GM12878 (cell line): ENCODE measurements around the gene USH1C. TPM values are rescaled to one million over a fixed set of nuclear protein-coding genes. Genes with fewer than 3 reads are reported as not detected.

ENCODE experiments used
- ATAC-seq: fragments of 200-7000 bp; cut with Tn5 transposase; 3 replicates; pipeline ENCODE4 v1.9.1; 2020; ENCODE audit warnings: mild to moderate bottlenecking, moderate library complexity
- BruUV-seq: library from RNA; stranded (reverse); fragments of 400-500 nt; replicated peaks from 2 replicates; lab custom pipeline; 2021; lab: Mats Ljungman, UMichigan
- CTCF ChIA-PET: fragments of 300-600 bp; sonication (Branson Sonifier 250); formaldehyde crosslinking; extraction: SDS; loops from one replicate; lab custom pipeline; 2021; ENCODE audit warnings: inconsistent platforms; lab: Yijun Ruan, JAX
- POLR2A ChIA-PET: fragments of 350-600 bp; formaldehyde crosslinking; extraction: SDS; loops from one replicate; lab custom pipeline; 2021; ENCODE audit warnings: inconsistent platforms; lab: Charles Lee
- RAD21 ChIA-PET: fragments of 300-600 bp; sonication (Branson Sonifier 250); formaldehyde crosslinking; loops from one replicate; lab custom pipeline; 2023; ENCODE audit warnings: antibody characterized with exemption; ENCODE audit not compliant: unreplicated experiment; lab: Charles Lee
- SMC1A ChIA-PET: fragments of 300-600 bp; sonication (Branson Sonifier 250); formaldehyde crosslinking; loops from one replicate; lab custom pipeline; 2023; ENCODE audit not compliant: unreplicated experiment, uncharacterized antibody; lab: Charles Lee
- DNase-seq: peaks from one replicate; pipeline ENCODE4 v3.0.0-alpha.2; 2011; ENCODE audit warnings: low read depth, low spot score
- FAIRE-seq: peaks from 3 replicates; lab custom pipeline; 2011; peaks lifted over from hg19 to GRCh38; lab: Jason Lieb, UNC
- H2AFZ ChIP-seq: 2 replicates; pipeline ENCODE4 v1.6.0; 2011; ENCODE audit warnings: low read depth, low read length, control low read depth; ENCODE audit not compliant: control insufficient read depth
- H3K27ac ChIP-seq: 2 replicates; pipeline ENCODE4 v1.5.1; 2011; ENCODE audit warnings: control low read depth; ENCODE audit not compliant: control insufficient read depth, insufficient read depth
- H3K27me3 ChIP-seq, 2 experiments: replicated peaks in 1 of 2; 2 replicates each; pipeline versions ENCODE4 v1.6.0 to v1.6.1; 2011; ENCODE audit warnings: low read length in 1 of 2; ENCODE audit not compliant: control insufficient read depth in 2 of 2, insufficient read depth in 2 of 2
- H3K36me3 ChIP-seq, 2 experiments: 2 replicates each; pipeline ENCODE4 v1.5.1; 2011; ENCODE audit warnings: low read length in 1 of 2; ENCODE audit not compliant: control insufficient read depth in 2 of 2, insufficient read depth in 2 of 2
- H3K4me1 ChIP-seq: 2 replicates; pipeline ENCODE4 v1.6.1; 2011; ENCODE audit warnings: mild to moderate bottlenecking, low read length, moderate library complexity, mixed read lengths; ENCODE audit not compliant: control insufficient read depth, insufficient read depth
- H3K4me2 ChIP-seq: 2 replicates; pipeline ENCODE4 v1.6.0; 2011; ENCODE audit warnings: control low read depth; ENCODE audit not compliant: control insufficient read depth, insufficient read depth
- H3K4me3 ChIP-seq: fragments of 200-600 bp; sonication (generic); 2 replicates; pipeline ENCODE4 v1.5.1; 2016
- H3K79me2 ChIP-seq: 2 replicates; pipeline ENCODE4 v1.6.0; 2011; ENCODE audit warnings: low read length; ENCODE audit not compliant: control insufficient read depth, insufficient read depth
- H3K9ac ChIP-seq: 2 replicates; pipeline ENCODE4 v1.8.0; 2011; ENCODE audit warnings: low read length, control low read depth, mixed read lengths; ENCODE audit not compliant: control insufficient read depth, insufficient read depth
- H3K9me3 ChIP-seq: replicated peaks from 3 replicates; pipeline ENCODE4 v1.5.1; 2011; ENCODE audit warnings: mild to moderate bottlenecking, low read length; ENCODE audit not compliant: control insufficient read depth, insufficient read depth
- H4K20me1 ChIP-seq: 2 replicates; pipeline ENCODE4 v1.6.0; 2011; ENCODE audit not compliant: control insufficient read depth, insufficient read depth
- ASH2L ChIP-seq: fragments of 300-600, 200-600 bp; sonication (generic); IDR thresholded peaks from 2 replicates; pipeline ENCODE4 v1.6.1; 2017; ENCODE audit warnings: low read depth, mild to moderate bottlenecking, borderline replicate concordance
- BACH1 ChIP-seq: fragments of 450-650 bp; IDR thresholded peaks from 2 replicates; pipeline ENCODE4 v1.6.1; 2017; ENCODE audit warnings: mild to moderate bottlenecking, borderline replicate concordance
- BCL11A ChIP-seq: IDR thresholded peaks from 2 replicates; pipeline ENCODE4 v1.6.1; 2011; ENCODE audit warnings: low read depth, low read length
- CHD2 ChIP-seq: IDR thresholded peaks from 2 replicates; pipeline ENCODE4 v1.6.1; 2011; ENCODE audit warnings: low read depth, low read length, improper control_type of control experiment, borderline replicate concordance
- IKZF1 ChIP-seq: fragments of 450-650 bp; conservative IDR thresholded peaks from 2 replicates; pipeline ENCODE4 v1.6.1; 2017; ENCODE audit warnings: antibody characterized with exemption, mild to moderate bottlenecking
- POLR2A ChIP-seq: IDR thresholded peaks from 2 replicates; pipeline ENCODE4 v1.6.1; 2011; ENCODE audit warnings: low read depth, mild to moderate bottlenecking, low read length
- SMAD5 ChIP-seq: IDR thresholded peaks from 2 replicates; pipeline ENCODE4 v1.6.1; 2016; ENCODE audit warnings: antibody characterized with exemption, low read depth
- SREBF1 ChIP-seq: IDR thresholded peaks from 2 replicates; pipeline ENCODE4 v1.6.1; 2012; ENCODE audit warnings: mild to moderate bottlenecking, low read length
- TCF12 ChIP-seq: IDR thresholded peaks from 2 replicates; pipeline ENCODE4 v1.6.1; 2011; ENCODE audit warnings: low read depth, mild to moderate bottlenecking, low read length
- ZBED1 ChIP-seq: IDR thresholded peaks from 2 replicates; pipeline ENCODE4 v1.6.1; 2016; ENCODE audit warnings: borderline replicate concordance
- ZNF207 ChIP-seq: fragments of 450-650 bp; IDR thresholded peaks from 2 replicates; pipeline ENCODE4 v1.6.1; 2014; ENCODE audit warnings: antibody characterized with exemption, mild to moderate bottlenecking, borderline replicate concordance
- WGBS: methylation state at CpG from one replicate; pipeline ENCODE4 v1.1.6; 2016; ENCODE audit warnings: low lambda C conversion rate; ENCODE audit not compliant: insufficient replicate concordance, insufficient coverage; ENCODE audit errors: missing lambda C conversion rate; 5-methylcytosine and 5-hydroxymethylcytosine counted together
- in situ Hi-C: fragments of 300-500 bp; cut with MboI; formaldehyde crosslinking; loops from 9 replicates; pipeline ENCODE4 v1.14.3; 2018; ENCODE audit warnings: mixed read lengths
- intact Hi-C: fragments of 100-400 bp; cut with micrococcal nuclease; formaldehyde crosslinking; loops from one replicate; pipeline ENCODE4 v1.14.2; 2022; ENCODE audit not compliant: unreplicated experiment
- polyA plus RNA-seq, 11 experiments: library from polyadenylated mRNA; depleted of rRNA in 4 of 11; unstranded in 6 of 11; stranded (reverse) in 5 of 11; fragments of >200 nt; fragmentation: Nextera tagmentation in 4 of 11; fragmentation: Illumina TruSeq in 1 of 11; extraction: Ambion mirVana in 4 of 11; extraction: Trizol in 1 of 11; gene quantifications; 1 replicate in 1 of 11; 2 replicates in 10 of 11; pipeline versions ENCODE4 v1.2.1 to v1.2.3, GENCODE V29; 2011 to 2016; ENCODE audit warnings: inconsistent platforms in 2 of 11, missing spikeins in 2 of 11, low read depth in 1 of 11
- total RNA-seq, 4 experiments: library from RNA; depleted of rRNA in 3 of 4; stranded (reverse); fragments of >200 nt in 3 of 4; fragmentation: Illumina TruSeq in 1 of 4; extraction: Trizol in 1 of 4; gene quantifications; 2 replicates each; pipeline versions ENCODE4 v1.2.1 to v1.2.3, GENCODE V29; 2013 to 2021
- TF ChIP-seq, protein P1 (sequence below): IDR thresholded peaks from 2 replicates; pipeline ENCODE4 v1.6.1; 2012; ENCODE audit warnings: low read length, inconsistent platforms
- TF ChIP-seq, protein P2 (sequence below): fragments of 450-650 bp; conservative IDR thresholded peaks from 2 replicates; pipeline ENCODE4 v1.6.1; 2017; ENCODE audit warnings: mild to moderate bottlenecking, moderate library complexity
- TF ChIP-seq, protein P3 (sequence below): fragments of 450-650 bp; IDR thresholded peaks from 2 replicates; pipeline ENCODE4 v1.6.1; 2018; ENCODE audit warnings: borderline replicate concordance, mild to moderate bottlenecking; ENCODE audit not compliant: partially characterized antibody

The USH1C gene
- total and polyA plus RNA-seq, 10 of the 15 experiments (the other 5 are each of a cell fraction or from before 2014, with no cell fraction given): not detected

DNA sequence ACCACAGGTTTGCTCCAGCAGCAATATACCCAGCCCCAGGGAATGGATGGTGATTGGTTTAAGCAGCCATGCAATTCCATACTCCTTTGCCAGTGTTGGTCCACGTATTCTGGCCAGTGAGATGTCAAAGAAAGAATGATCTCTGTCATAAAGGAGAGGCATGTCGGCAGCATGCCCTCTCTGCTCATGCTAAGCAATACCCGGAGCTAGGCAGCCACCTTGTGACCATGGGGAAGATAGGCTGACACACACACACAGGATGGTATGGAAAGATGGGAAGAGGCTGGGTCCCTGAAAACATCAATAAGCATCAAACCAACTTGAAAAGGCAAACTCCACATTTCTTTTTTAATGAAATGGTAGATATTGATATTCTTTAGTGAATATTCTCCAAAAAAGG is 72.7 kb downstream of the USH1C start:
- CTCF ChIA-PET: interaction anchor here (1.4 kb wide), 1 partner anchor 79 kb away, joined by 3 read pairs; no protein-coding TSS in a partner anchor
- Histone ChIP-seq H3K4me3 (no peak overlapping the region), H3K9me3 (no peaks in the 10 kb centered on the region), H3K4me2 (no peak overlapping the region), H3K36me3 (no peaks in the 10 kb centered on the region), H3K9ac (no peak overlapping the region), H3K4me1 (no peaks in the 10 kb centered on the region), H2AFZ (no peak overlapping the region), H3K27ac (no peak overlapping the region), H3K27me3 (peaks cover 3 to 12% of the 10 kb centered on the region in 2 experiments; a peak in 3 of 4 replicates), H3K79me2 (no peaks in the 10 kb centered on the region), H4K20me1 (no peaks in the 10 kb centered on the region)
- no TSS peak for BruUV-seq
- FAIRE-seq (no peak), DNase-seq (no peak), ATAC-seq (no peak)
- RAD21 ChIA-PET: no interaction called here
- WGBS: 15% methylated on average over 3 of the region's 3 CpGs
- SMC1A ChIA-PET: no interaction called here
- in situ Hi-C loops (no loop called here), intact Hi-C loops (no loop called here)
- POLR2A ChIA-PET: no interaction called here
- TF ChIP-seq BACH1 (no peak), TCF12 (no peak), CHD2 (no peak), IKZF1 (no peak), SMAD5 (no peak), ASH2L (no peak), BCL11A (no peak), SREBF1 (no peak), ZNF207 (no peak), POLR2A (no peak), ZBED1 (no peak)
- TF ChIP-seq, protein P1, sequence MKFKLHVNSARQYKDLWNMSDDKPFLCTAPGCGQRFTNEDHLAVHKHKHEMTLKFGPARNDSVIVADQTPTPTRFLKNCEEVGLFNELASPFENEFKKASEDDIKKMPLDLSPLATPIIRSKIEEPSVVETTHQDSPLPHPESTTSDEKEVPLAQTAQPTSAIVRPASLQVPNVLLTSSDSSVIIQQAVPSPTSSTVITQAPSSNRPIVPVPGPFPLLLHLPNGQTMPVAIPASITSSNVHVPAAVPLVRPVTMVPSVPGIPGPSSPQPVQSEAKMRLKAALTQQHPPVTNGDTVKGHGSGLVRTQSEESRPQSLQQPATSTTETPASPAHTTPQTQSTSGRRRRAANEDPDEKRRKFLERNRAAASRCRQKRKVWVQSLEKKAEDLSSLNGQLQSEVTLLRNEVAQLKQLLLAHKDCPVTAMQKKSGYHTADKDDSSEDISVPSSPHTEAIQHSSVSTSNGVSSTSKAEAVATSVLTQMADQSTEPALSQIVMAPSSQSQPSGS: no peak
- TF ChIP-seq, protein P2, sequence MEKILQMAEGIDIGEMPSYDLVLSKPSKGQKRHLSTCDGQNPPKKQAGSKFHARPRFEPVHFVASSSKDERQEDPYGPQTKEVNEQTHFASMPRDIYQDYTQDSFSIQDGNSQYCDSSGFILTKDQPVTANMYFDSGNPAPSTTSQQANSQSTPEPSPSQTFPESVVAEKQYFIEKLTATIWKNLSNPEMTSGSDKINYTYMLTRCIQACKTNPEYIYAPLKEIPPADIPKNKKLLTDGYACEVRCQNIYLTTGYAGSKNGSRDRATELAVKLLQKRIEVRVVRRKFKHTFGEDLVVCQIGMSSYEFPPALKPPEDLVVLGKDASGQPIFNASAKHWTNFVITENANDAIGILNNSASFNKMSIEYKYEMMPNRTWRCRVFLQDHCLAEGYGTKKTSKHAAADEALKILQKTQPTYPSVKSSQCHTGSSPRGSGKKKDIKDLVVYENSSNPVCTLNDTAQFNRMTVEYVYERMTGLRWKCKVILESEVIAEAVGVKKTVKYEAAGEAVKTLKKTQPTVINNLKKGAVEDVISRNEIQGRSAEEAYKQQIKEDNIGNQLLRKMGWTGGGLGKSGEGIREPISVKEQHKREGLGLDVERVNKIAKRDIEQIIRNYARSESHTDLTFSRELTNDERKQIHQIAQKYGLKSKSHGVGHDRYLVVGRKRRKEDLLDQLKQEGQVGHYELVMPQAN: no peak
- TF ChIP-seq, protein P3, sequence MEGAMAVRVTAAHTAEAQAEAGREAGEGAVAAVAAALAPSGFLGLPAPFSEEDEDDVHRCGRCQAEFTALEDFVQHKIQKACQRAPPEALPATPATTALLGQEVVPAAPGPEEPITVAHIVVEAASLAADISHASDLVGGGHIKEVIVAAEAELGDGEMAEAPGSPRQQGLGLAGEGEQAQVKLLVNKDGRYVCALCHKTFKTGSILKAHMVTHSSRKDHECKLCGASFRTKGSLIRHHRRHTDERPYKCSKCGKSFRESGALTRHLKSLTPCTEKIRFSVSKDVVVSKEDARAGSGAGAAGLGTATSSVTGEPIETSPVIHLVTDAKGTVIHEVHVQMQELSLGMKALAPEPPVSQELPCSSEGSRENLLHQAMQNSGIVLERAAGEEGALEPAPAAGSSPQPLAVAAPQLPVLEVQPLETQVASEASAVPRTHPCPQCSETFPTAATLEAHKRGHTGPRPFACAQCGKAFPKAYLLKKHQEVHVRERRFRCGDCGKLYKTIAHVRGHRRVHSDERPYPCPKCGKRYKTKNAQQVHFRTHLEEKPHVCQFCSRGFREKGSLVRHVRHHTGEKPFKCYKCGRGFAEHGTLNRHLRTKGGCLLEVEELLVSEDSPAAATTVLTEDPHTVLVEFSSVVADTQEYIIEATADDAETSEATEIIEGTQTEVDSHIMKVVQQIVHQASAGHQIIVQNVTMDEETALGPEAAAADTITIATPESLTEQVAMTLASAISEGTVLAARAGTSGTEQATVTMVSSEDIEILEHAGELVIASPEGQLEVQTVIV: no peak
- TF ChIP-seq, all 136 proteins: peak for 0
